Muscle layer of duodenum (tissue), 2 donors: ENCODE data around the gene MED9.

Experiments used
- H3K27ac ChIP-seq: one replicate; pipeline ENCODE4 v1.7.0; 2013; ENCODE audit warnings: mild to moderate bottlenecking, low read length
- H3K27me3 ChIP-seq: one replicate; pipeline ENCODE4 v1.7.0; 2013; ENCODE audit warnings: low read depth, mild to moderate bottlenecking, control low read depth, low read length
- H3K36me3 ChIP-seq, 2 donors: one replicate each; pipeline ENCODE4 v1.7.0; 2013; ENCODE audit warnings: low read length in 2 of 2, control low read depth in 1 of 2, mild to moderate bottlenecking in 1 of 2; ENCODE audit not compliant: insufficient read depth in 2 of 2, control insufficient read depth in 1 of 2
- H3K4me1 ChIP-seq, 2 donors: one replicate each; pipeline ENCODE4 v1.7.0; 2013; ENCODE audit warnings: low read length in 2 of 2, mild to moderate bottlenecking in 2 of 2, control low read depth in 1 of 2, moderate library complexity in 1 of 2; ENCODE audit not compliant: insufficient read depth in 2 of 2, control insufficient read depth in 1 of 2
- H3K4me3 ChIP-seq, 2 donors: one replicate each; pipeline ENCODE4 v1.7.0; 2013; ENCODE audit warnings: low read length in 2 of 2, low read depth in 1 of 2, mild to moderate bottlenecking in 1 of 2
- H3K9me3 ChIP-seq, 2 donors: one replicate each; pipeline ENCODE4 v1.7.0; 2013; ENCODE audit warnings: low read length in 2 of 2, control low read depth in 1 of 2, mild to moderate bottlenecking in 1 of 2; ENCODE audit not compliant: control insufficient read depth in 1 of 2
- donor health status: healthy.

The MED9 gene

DNA sequence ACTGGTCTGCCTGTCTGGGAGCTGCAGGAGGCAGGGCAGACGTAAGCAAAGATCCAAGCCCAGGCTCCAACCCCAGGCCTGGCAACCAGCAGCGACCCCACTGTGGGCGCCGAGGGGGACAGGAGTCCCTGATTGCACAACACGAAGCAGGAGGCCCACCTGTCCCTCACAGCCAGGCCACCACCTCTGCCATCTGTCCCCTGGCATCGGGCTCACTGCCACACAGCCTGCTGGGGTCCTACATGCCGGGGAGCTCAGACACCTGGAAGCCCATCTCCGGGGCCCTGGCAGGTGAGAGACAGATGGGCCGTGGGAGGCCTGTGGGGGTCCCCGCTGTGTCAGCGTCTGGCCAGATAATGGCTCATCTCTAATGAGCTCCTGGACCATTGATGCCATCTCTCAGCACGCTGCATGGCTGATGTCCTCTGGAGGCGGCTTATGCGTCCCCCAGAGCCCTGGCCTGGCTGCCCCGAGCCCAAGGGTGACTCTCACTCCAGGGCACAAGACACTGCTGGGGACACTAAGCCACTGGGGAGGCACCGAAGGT, 30.7 kb downstream of the MED9 start:
- Histone ChIP-seq H3K36me3 (no peaks in the 10 kb centered on the region), H3K27me3 (no peaks in the 10 kb centered on the region), H3K4me3 (no peak overlapping the region), H3K9me3 (no peaks in the 10 kb centered on the region), H3K4me1 (no peaks in the 10 kb centered on the region), H3K27ac (no peak overlapping the region)

DNA sequence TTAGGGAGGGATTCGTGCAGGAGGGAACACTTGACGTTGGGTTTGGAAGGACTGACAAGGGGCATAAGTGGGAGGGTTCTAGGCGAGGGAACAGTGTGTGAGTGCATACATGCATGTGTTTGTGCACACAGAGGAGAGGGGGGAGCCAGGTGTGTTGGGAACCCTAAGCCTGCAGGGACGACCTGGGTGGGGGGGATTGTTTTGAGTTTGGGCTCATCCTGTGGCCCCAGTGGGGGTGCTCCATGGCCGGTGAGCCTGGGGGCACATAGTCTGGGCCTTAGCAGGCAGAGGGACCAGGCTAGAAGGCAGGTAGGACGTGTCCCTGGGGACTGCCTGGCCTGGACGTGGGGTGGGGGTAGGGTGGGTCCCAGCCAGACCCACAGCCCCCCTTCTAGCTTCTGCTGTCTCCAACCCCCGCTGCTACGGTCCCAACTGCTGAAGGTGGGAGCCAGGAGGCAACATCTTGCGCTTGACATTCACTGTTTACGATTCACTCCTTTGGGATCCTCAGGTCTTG, 31.3 kb downstream of the MED9 start:
- Histone ChIP-seq H3K27me3 (no peaks in the 10 kb centered on the region), H3K36me3 (no peaks in the 10 kb centered on the region), H3K9me3 (no peaks in the 10 kb centered on the region), H3K27ac (no peak overlapping the region), H3K4me1 (no peaks in the 10 kb centered on the region), H3K4me3 (no peak overlapping the region)

DNA sequence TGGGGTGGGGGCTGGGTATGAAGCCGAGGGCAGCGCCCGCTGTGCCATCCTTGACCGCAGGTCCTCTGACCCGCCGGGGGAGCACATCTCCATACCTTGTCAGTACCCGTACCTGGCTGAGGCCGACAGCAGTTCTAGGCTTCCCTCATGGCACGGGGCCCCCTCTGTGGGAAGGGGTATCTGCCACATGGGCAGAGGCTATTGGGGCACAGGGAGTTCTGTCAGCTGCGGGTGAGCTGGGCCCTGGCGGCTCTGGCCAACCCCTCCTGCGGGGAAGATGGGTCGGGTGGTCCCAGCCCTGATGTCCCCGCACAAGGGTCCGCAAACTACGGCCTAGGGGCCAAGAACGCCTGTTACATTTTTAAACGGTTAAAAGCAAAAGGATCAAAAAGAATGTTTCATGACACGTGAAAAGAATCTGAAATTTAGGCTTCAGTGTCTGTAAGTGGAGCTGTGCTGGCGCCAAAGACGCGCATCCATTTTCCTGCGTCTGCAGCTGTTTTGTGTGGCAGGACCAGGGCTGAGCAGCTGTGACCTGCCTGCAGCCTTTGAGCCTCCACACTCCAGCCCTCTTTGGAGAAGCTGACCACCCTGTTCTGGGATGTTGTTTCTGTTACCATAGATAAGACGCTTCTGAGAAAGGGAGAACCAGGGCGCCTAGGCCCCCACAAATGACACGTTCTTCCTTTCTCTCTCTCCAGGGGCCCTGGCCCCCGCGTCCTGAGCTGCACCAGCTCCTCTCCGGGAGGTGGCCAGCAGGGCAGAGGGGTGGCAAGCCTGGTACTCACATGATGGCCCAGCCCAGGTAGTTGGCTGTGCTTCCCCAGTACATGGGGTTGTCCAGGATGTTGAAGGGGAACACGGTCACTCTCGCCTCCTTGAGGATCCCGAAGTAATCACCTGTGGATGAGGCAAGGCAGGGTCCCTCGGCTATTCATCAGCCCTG, 32.1 kb downstream of the MED9 start:
- no peak overlapping the region for H3K27ac ChIP-seq

DNA sequence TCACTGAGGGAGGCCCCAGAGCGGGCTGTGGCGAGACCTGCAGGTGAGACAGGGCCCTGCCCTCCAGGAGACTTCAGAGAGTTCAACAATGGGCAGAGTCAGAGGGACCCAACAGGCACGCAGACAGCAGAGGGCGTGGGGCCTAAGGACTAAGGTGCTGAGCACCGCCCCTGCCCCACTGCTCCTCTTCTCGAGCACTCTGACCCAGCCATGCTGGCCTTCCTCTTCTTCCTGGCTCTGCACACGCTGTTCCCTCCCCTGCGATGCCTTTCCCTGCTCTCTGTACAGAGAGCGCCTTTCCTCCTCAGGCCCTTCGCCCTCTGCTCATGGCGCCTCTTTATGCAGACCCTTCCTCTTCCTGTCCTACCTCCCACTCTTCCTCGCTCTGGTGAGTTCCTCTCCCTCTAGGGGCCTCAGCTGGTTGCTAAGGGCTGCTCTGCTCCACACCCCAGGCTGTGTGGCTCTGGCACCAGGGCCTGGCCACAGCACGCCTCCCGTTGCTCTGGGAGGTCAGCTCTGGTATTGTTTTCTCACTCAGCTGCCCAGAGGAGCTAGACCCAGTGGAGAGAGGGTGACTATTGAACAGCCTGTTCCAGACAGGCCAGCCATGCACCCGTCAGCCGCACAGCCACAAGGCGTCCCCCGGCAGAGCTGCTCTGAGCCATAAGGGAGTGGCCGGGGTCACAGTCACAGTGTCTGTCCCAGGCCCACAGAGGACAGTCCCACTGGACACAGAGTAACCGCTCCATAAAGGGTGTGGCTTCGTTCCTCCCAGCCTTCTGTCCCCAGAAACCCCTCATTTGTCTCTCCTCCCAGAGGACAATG, 33.0 kb downstream of the MED9 start:
- H3K4me1 ChIP-seq: no peaks in the 10 kb centered on the region
- no peaks in the 10 kb centered on the region for H3K27me3 ChIP-seq

More for the DNA sequence above, 32.1 kb downstream of the MED9 start:
- no peaks in the 10 kb centered on the region for H3K9me3 ChIP-seq
- no peak overlapping the region for H3K4me3 ChIP-seq
- no peaks in the 10 kb centered on the region for H3K4me1 ChIP-seq
- no peaks in the 10 kb centered on the region for H3K27me3 ChIP-seq
- no peaks in the 10 kb centered on the region for H3K36me3 ChIP-seq

DNA sequence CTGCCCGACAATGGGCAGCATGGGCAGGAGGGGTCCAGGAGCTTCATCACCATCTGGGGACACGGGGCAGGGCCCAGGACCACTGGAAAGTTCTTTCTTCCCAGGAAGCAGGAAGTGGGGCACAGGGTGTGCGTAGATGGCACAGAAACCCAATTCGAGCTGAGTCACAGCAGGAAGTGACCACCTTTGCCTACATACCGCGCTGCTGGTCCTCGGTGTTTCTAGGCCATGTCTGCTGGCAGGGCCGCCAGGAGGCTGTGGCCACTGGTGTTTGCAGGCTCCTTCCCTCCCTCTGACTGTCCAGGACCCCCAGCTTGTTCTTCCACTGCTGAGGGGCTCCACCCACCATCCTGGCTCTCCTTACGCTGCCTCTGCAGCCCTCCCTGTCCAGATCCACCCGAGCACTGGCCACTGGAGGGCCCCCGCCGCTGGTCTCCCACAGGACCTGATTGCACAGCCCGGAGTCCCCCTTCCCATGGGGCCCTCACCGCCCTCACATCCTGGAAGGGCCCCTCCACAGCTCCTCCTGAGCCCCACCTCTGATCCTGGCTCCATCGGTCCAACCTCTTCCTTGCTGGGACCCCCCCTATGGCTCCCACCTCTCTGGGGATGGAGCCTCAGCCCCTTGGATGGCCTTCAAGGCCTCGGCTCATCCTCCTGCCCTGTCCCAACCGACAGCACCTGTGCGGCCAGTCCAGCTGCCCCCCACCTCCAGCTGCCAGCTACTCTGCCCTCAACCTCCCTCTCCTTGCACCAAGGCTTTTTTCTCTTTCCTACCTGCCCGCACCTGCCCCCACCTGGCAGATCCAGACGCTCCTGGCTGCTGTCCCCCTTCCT, 33.9 kb downstream of the MED9 start:
- no peaks in the 10 kb centered on the region for H3K9me3 ChIP-seq
- no peak overlapping the region for H3K27ac ChIP-seq
- no peak overlapping the region for H3K4me3 ChIP-seq
- peaks cover 0 to 1% of the 10 kb centered on the region in 2 donors for H3K36me3 ChIP-seq
- H3K27me3 ChIP-seq: no peaks in the 10 kb centered on the region
- H3K4me1 ChIP-seq: no peaks in the 10 kb centered on the region

More for the DNA sequence above, 33.0 kb downstream of the MED9 start:
- Histone ChIP-seq H3K9me3 (no peaks in the 10 kb centered on the region), H3K4me3 (no peak overlapping the region), H3K27ac (no peak overlapping the region), H3K36me3 (no peaks in the 10 kb centered on the region)

DNA sequence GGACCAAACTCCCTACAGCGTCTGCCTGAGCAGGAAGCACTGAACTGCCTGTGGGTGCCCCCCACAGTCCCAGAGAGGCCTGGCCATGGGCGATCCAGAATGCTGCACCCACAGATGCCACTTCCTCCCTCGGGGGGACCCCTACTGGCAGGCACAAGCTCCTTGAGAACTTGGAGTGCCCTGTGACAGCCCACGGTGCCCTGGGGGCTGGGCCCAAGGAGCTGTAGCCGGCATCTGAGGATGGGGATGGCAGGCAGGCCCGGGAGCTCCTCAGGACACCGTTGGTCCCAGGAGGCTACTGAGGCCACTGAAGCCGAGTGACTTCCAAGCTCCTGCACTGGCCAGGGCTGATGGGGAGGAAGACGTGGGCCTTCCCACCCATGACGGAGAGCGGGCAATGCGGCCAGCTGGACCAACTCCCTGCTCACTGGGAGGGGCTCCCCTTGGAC, 34.5 kb downstream of the MED9 start:
- no peak overlapping the region for H3K27ac ChIP-seq
- H3K36me3 ChIP-seq: peaks cover 0 to 5% of the 10 kb centered on the region in 2 donors
- H3K9me3 ChIP-seq: no peaks in the 10 kb centered on the region
- H3K4me3 ChIP-seq: no peak overlapping the region
- no peaks in the 10 kb centered on the region for H3K4me1 ChIP-seq
- H3K27me3 ChIP-seq: no peaks in the 10 kb centered on the region

DNA sequence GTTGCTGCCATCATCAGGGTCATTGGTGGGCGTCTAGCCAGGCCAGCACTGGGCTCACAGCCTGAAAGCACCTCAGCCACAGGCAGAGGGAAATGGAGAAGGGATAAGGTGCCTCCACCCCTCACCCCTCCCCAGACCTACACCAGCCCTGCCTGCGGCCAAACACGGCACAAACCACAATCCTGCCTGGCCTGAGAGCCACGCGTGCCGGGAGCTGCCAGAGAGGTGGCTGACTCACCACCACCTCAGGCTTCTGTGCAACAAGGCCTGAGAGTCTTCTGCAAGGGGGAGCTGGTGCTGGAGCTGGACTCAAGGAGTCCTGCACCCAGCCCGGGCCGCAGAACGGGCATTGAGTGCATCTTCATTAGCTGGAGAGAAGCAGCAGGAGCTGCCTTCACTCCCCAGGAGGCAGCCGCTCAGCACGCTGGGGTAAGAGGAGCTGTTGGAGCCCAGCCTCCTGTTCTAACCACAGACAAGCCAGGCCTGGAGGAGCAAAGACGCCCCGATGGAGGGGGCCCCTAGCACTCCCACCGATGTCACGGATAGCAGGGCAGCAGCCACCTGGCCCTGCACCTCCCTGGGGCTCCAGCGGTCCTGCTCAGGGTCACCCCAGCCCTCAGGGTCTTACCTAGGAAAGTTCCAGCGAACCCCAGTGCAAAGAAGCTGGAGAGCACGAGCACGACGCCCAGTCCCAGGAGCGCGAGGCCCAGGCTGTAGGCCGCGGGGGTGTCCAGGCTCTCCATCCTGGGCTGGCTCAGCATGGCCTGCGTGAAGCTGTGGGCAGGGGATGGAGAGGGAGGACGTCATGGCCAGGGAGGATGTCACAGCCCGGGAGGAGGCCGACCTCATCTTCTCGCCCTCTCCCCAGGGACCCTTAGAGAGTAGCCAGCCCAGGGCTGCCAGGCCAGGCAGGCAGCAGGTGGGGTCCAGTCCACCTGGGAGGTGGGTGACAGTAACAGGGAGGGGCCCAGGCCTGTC, 35.4 kb downstream of the MED9 start:
- Histone ChIP-seq H3K36me3 (peaks cover 0 to 5% of the 10 kb centered on the region in 2 donors), H3K4me1 (no peaks in the 10 kb centered on the region), H3K27me3 (no peaks in the 10 kb centered on the region), H3K27ac (no peak overlapping the region), H3K9me3 (no peaks in the 10 kb centered on the region), H3K4me3 (no peak overlapping the region)

DNA sequence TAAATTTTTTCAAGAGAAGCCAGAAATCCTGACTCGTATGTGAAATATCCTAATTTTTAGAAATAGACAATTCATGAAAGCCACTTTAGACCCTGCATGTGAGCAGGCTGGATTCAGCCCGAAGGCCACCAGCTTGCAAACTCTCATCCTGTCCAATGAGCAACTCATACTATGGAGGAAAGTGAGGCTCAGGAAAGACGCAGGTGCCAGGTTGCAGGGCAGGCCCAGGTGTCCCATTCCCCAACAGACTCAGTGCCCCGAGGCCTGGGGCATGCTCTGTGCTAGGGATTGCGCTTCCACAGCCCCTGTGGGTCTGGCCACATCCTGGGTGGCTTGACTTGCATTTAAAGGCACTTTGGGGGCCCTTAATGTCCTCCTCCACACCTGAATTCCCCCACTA, 36.1 kb downstream of the MED9 start:
- Histone ChIP-seq H3K4me1 (no peaks in the 10 kb centered on the region), H3K4me3 (no peak overlapping the region), H3K27ac (no peak overlapping the region)

DNA sequence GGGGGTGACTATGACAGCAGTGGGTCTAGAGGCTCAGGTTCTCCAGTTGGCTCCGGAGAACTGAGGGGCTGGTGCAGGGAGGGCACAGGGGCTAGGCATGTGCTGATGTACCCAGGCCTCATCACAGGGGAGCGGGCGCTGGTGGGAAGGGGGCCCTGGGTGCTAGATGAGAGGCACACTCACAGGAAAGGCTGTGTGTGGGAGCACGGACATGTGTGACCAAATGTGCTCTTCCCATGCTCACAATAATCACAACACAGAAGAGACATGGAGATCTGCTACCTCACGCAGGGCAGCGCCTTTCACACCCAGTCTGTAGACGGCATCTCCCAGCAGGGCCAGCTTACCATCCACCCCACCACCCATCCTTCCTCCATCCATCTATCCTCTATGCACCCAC, 36.8 kb downstream of the MED9 start:
- Histone ChIP-seq H3K27ac (no peak overlapping the region), H3K4me3 (no peak overlapping the region), H3K4me1 (no peaks in the 10 kb centered on the region), H3K36me3 (peaks cover 0 to 5% of the 10 kb centered on the region in 2 donors), H3K9me3 (no peaks in the 10 kb centered on the region), H3K27me3 (no peaks in the 10 kb centered on the region)

More for the DNA sequence above, 36.1 kb downstream of the MED9 start:
- no peaks in the 10 kb centered on the region for H3K9me3 ChIP-seq
- no peaks in the 10 kb centered on the region for H3K27me3 ChIP-seq
- H3K36me3 ChIP-seq: peaks cover 0 to 5% of the 10 kb centered on the region in 2 donors
